BLaER1 treated with 17β-estradiol and CSF1 and Interleukin-3, amounts not matched to agents 10 nM and 100 nM (cell line): ENCODE measurements around the gene CNPY3.
A peak's percentile ranks its signal among the peaks of the same experiment; 100 is the strongest.

Source experiments
- H3K27ac ChIP-seq, 11 experiments: shearing (Covaris generic); formaldehyde crosslinking; 2 replicates each; pipeline ENCODE4 v1.8.1; 2022
- H3K27me3 ChIP-seq, 11 experiments: shearing (Covaris generic); formaldehyde crosslinking; 2 replicates each; pipeline ENCODE4 v1.8.1; 2022
- H3K36me3 ChIP-seq, 11 experiments: shearing (Covaris generic); formaldehyde crosslinking; 2 replicates each; pipeline ENCODE4 v1.8.1; 2022
- H3K4me1 ChIP-seq, 10 experiments: shearing (Covaris generic); formaldehyde crosslinking; 2 replicates each; pipeline ENCODE4 v1.8.1; 2022
- H3K4me2 ChIP-seq, 11 experiments: shearing (Covaris generic); formaldehyde crosslinking; 2 replicates each; pipeline ENCODE4 v1.8.1; 2022
- H3K4me3 ChIP-seq, 10 experiments: shearing (Covaris generic); formaldehyde crosslinking; 2 replicates each; pipeline ENCODE4 v1.8.1; 2022
- H3K9ac ChIP-seq, 11 experiments: shearing (Covaris generic); formaldehyde crosslinking; 2 replicates each; pipeline ENCODE4 v1.8.1; 2022
- H3K9me3 ChIP-seq, 11 experiments: shearing (Covaris generic); formaldehyde crosslinking; replicated peaks in 1 of 11; 2 replicates each; pipeline ENCODE4 v1.8.1; 2022
- H4K20me1 ChIP-seq, 11 experiments: shearing (Covaris generic); formaldehyde crosslinking; 2 replicates each; pipeline ENCODE4 v1.8.1; 2022
- Cebpa-rat ChIP-seq, 11 experiments: shearing (Covaris generic); IDR thresholded peaks; 2 replicates each; pipeline ENCODE4 v1.8.1; 2022

CNPY3 gene

GRCh38 chr6:42911171-42912021, 17.9 kb upstream of the CNPY3 start:
- no peak for TF ChIP-seq Cebpa-rat (IDR thresholded peaks at IDR 0.05)
- Histone ChIP-seq H3K9me3 (no peaks in the 10 kb centered on the region), H4K20me1 (no peaks in the 10 kb centered on the region), H3K27me3 (no peaks in the 10 kb centered on the region), H3K9ac (no peak overlapping the region), H3K4me3 (no peak overlapping the region), H3K4me1 (peaks cover 0 to 23% (median 20%) of the 10 kb centered on the region in 10 experiments; a peak in 18 of 20 replicates), H3K4me2 (no peak overlapping the region), H3K27ac (no peak overlapping the region), H3K36me3 (no peaks in the 10 kb centered on the region)

GRCh38 chr6:42914546-42914945, 14.7 kb upstream of the CNPY3 start:
- Histone ChIP-seq H3K27ac (peak overlapping the region in 2 of 11 experiments; percentile 4 to 62; a peak in 2 of 22 replicates), H3K9ac (peak overlapping the region in 2 of 11 experiments; percentile 1 to 25; a peak in 1 of 22 replicates), H4K20me1 (no peaks in the 10 kb centered on the region), H3K36me3 (no peaks in the 10 kb centered on the region), H3K4me3 (no peak overlapping the region), H3K27me3 (no peaks in the 10 kb centered on the region), H3K4me1 (peaks cover under 1 to 28% (median 24%) of the 10 kb centered on the region in 10 experiments; a peak in 19 of 20 replicates), H3K9me3 (no peaks in the 10 kb centered on the region), H3K4me2 (peak overlapping the region in 7 of 11 experiments; percentile 29 to 87 (median 82); a peak in 10 of 22 replicates)
- no peak for TF ChIP-seq Cebpa-rat (IDR thresholded peaks at IDR 0.05)

- H3K36me3 ChIP-seq = no peaks in the 10 kb centered on the region
- no peak within 1 kb of the TSS for H3K4me3 ChIP-seq
- H3K4me2 ChIP-seq = peak within 1 kb of the TSS; percentile 3 to 87 (median 74); a peak in 20 of 22 replicates
- H4K20me1 ChIP-seq = no peaks in the 10 kb centered on the region
- peak within 1 kb of the TSS in 8 of 11 experiments; percentile 15 to 59 (median 32); a peak in 10 of 22 replicates for H3K9ac ChIP-seq
- TF ChIP-seq Cebpa-rat (IDR thresholded peaks at IDR 0.05) = no peak
- H3K27me3 ChIP-seq = no peaks in the 10 kb centered on the region
- H3K4me1 ChIP-seq = peaks cover 5 to 28% (median 25%) of the 10 kb centered on the region in 10 experiments; a peak in 19 of 20 replicates
- H3K9me3 ChIP-seq = no peaks in the 10 kb centered on the region
- H3K27ac ChIP-seq = peak within 1 kb of the TSS in 8 of 11 experiments; percentile 18 to 62 (median 43); a peak in 14 of 22 replicates
Observed at GRCh38 chr6:42915732-42916131, 13.5 kb upstream of the CNPY3 start, which contains the start of gene PTCRA. TSS of gene PTCRA (plus strand) at chr6:42916053. CDS start at chr6:42916070, 17 bp downstream.

GRCh38 chr6:42916288-42916687, 13.0 kb upstream of the CNPY3 start:
- TF ChIP-seq Cebpa-rat (IDR thresholded peaks at IDR 0.05) = no peak

GRCh38 chr6:42921801-42922200, 7.5 kb upstream of the CNPY3 start:
- Histone ChIP-seq H3K27ac (peak overlapping the region in 5 of 11 experiments; percentile 4 to 99 (median 17); a peak in 5 of 22 replicates), H3K4me1 (peaks cover 43 to 59% (median 51%) of the 10 kb centered on the region in 10 experiments), H3K27me3 (no peaks in the 10 kb centered on the region), H3K36me3 (no peaks in the 10 kb centered on the region), H4K20me1 (no peaks in the 10 kb centered on the region), H3K4me3 (no peak overlapping the region), H3K9ac (no peak overlapping the region), H3K4me2 (no peak overlapping the region; a peak in 2 of 22 replicates), H3K9me3 (no peaks in the 10 kb centered on the region)
- no peak for TF ChIP-seq Cebpa-rat (IDR thresholded peaks at IDR 0.05)

More at GRCh38 chr6:42916288-42916687, 13.0 kb upstream of the CNPY3 start:
- Histone ChIP-seq H3K9ac (peak overlapping the region in 5 of 11 experiments; percentile 15 to 59 (median 50); a peak in 6 of 22 replicates), H3K4me3 (no peak overlapping the region), H3K27ac (peak overlapping the region in 6 of 11 experiments; percentile 18 to 62 (median 54); a peak in 10 of 22 replicates), H4K20me1 (no peaks in the 10 kb centered on the region), H3K36me3 (no peaks in the 10 kb centered on the region), H3K9me3 (no peaks in the 10 kb centered on the region), H3K4me2 (peak overlapping the region in 10 of 11 experiments; percentile 30 to 87 (median 76); a peak in 18 of 22 replicates), H3K27me3 (no peaks in the 10 kb centered on the region), H3K4me1 (peaks cover 5 to 28% (median 25%) of the 10 kb centered on the region in 10 experiments; a peak in 19 of 20 replicates)

GRCh38 chr6:42923666-42924065, 5.6 kb upstream of the CNPY3 start:
- Histone ChIP-seq H3K9me3 (no peaks in the 10 kb centered on the region), H3K27me3 (no peaks in the 10 kb centered on the region), H3K4me2 (peak overlapping the region; percentile 62 to 99 (median 86)), H3K36me3 (no peaks in the 10 kb centered on the region), H4K20me1 (no peaks in the 10 kb centered on the region), H3K9ac (peak overlapping the region in 9 of 11 experiments; percentile 3 to 73 (median 58); a peak in 16 of 22 replicates), H3K4me3 (peak overlapping the region in 6 of 10 experiments; percentile 17 to 37 (median 30); a peak in 8 of 20 replicates), H3K4me1 (peaks cover 59 to 78% (median 67%) of the 10 kb centered on the region in 10 experiments), H3K27ac (peak overlapping the region in 10 of 11 experiments; percentile 49 to 99 (median 78); a peak in 21 of 22 replicates)
- TF ChIP-seq Cebpa-rat (IDR thresholded peaks at IDR 0.05) = peak in 3 of 11 experiments; percentile 24 to 71 (median 69); a peak in 6 of 22 replicates

GRCh38 chr6:42925248-42925857, 3.9 kb upstream of the CNPY3 start:
- no peaks in the 10 kb centered on the region for H3K27me3 ChIP-seq
- 0 out of 20 replicates have a peak overlapping the region, but pooled peaks of 1 of the 10 experiments have one; percentile 21 for H3K4me3 ChIP-seq
- peaks cover 0 to 2% (median under 1%) of the 10 kb centered on the region in 11 experiments; a peak in 7 of 22 replicates for H4K20me1 ChIP-seq
- peaks cover 60 to 73% (median 67%) of the 10 kb centered on the region in 10 experiments for H3K4me1 ChIP-seq
- no peak for TF ChIP-seq Cebpa-rat (IDR thresholded peaks at IDR 0.05)
- no peaks in the 10 kb centered on the region for H3K9me3 ChIP-seq
- H3K4me2 ChIP-seq = peak overlapping the region; percentile 62 to 99 (median 86)
- H3K9ac ChIP-seq = peak overlapping the region; percentile 2 to 65 (median 42); a peak in 16 of 22 replicates
- H3K27ac ChIP-seq = peak overlapping the region; percentile 22 to 99 (median 82); a peak in 18 of 22 replicates
- H3K36me3 ChIP-seq = no peaks in the 10 kb centered on the region

- H4K20me1 ChIP-seq = peaks cover 14 to 47% (median 45%) of the 10 kb centered on the region in 11 experiments; a peak in 19 of 22 replicates
- peak overlapping the region; percentile 79 to 99 (median 94) for H3K4me2 ChIP-seq
- H3K36me3 ChIP-seq = peaks cover 22 to 45% (median 35%) of the 10 kb centered on the region in 11 experiments
- H3K9ac ChIP-seq = peak overlapping the region; percentile 88 to 99 (median 94)
- peaks cover 75 to 85% (median 80%) of the 10 kb centered on the region in 10 experiments for H3K4me1 ChIP-seq
- TF ChIP-seq Cebpa-rat (IDR thresholded peaks at IDR 0.05) = no peak
- H3K9me3 ChIP-seq = no peaks in the 10 kb centered on the region
- H3K27ac ChIP-seq = peak overlapping the region; percentile 85 to 99 (median 97)
- peak overlapping the region; percentile 73 to 91 (median 81) for H3K4me3 ChIP-seq
- no peaks in the 10 kb centered on the region for H3K27me3 ChIP-seq
Observed at GRCh38 chr6:42929821-42930360, 611 bp downstream of the CNPY3 start.
